GM18502 (cell line): ENCODE results near the gene CNDP2.
"Not testable (repeated sequence)": the region's sequence is repeated elsewhere in the genome, so short reads cannot be mapped to it uniquely, and the experiment has no call there.

Experiments
- ATAC-seq: cut with Tn5 transposase; IDR thresholded peaks from one replicate; pipeline ENCODE4 v1.9.1; 2021; ENCODE audit warnings: mild to moderate bottlenecking; ENCODE audit not compliant: unreplicated experiment, poor library complexity

Gene CNDP2

GRCh38 chr18:74498712-74499627 is 2.8 kb downstream of the CNDP2 start:
- ATAC-seq, result peak; percentile 39

DNA sequence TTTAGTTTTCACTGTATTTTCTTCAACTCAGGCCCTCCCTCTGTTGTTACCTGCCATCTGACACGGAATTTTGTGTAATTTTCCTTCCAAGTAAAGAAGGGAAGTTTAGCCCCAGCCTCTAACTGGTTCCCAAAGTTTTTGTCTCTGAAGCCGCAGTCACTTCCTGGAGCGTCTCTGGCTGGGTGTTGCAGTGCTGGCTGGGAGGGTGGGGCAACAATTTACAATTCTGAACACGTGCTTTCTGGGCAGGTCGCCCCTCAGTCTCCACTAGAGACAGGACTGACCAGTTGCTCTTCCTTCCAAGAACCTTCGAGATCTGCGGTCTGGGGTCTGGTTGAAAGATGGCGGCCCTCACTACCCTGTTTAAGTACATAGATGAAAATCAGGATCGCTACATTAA is 3.5 kb downstream of the CNDP2 start:
- ATAC-seq, result peak; percentile 45

DNA sequence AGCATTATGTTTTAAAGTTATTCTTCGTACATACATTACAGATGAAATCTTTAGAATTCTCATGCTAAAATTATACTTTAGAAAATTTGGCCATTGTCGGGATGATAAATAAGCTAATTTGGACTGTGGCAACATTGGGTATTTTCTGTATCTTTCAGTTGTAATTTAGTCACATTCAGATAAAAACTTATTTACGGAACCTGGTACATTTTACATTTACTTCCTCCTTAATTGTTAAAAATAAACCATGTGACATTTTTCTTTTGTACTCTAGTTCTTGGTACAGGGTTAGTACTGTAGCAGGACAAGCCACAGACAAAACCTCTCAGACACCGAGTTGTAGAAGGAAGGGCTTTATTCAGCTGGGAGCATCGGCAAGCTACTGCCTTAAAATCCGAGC is 4.2 kb downstream of the CNDP2 start:
- ATAC-seq, result no peak

DNA sequence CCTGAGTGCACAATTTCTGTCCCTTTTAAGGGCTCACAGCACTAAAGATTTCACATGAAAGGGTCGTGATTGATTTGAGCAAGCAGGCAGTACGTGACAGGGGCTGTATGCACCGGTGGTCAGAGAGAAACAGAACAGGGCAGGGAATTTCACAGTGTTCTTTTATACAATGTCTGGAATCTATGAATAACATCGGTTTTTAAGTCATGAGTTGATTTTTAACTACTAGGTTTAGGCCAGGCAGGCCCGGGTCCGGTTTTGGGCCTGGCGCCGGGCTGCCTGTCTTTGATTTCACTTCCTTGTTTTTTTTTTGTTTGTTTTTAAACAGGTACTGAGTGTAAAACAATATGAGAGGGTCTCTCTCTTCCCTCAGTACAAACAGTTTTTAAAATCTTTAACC is 4.6 kb downstream of the CNDP2 start:
- not testable (repeated sequence) for ATAC-seq

DNA sequence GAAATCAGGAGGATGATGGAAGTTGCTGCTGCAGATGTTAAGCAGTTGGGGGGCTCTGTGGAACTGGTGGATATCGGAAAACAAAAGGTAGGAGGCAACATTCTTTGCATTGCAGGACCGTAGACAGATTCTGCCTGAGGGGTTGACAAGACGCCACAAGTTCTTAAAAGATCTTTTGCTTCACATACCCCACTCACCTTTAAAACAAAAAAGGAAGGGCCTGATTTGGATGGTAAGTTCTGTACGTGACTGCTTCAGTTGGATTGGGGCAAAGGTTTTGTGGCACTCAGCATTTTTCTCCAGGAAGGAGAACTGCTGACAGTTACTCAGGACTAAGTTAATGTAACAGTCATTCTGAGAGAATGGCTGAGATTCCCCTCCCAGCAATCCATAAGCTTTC is 5.2 kb downstream of the CNDP2 start:
- no peak for ATAC-seq

DNA sequence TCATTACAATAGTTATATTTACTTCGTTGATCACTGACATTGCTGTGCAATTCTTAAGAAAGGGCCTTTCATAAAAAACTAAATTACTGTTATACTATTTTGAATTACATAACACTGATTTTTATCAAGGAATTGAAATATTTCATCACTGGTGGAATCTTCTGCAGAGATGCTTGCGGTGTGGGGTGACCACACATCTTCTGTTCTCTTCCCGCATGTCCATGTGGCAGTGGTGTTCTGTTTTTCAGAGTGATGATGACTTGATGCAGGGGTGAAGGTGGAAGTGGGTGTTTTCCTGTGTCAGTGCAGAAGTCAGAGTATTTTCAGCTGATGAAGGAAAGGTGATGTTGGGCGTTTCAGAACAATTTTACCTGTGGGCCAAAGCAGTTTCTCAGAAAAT is 7.0 kb downstream of the CNDP2 start:
- ATAC-seq, result no peak

- ATAC-seq, result no peak
These were observed 9.6 kb downstream of the CNDP2 start for GRCh38 chr18:74505776-74506175.

- ATAC-seq, result no peak
These were observed 10.4 kb downstream of the CNDP2 start for GRCh38 chr18:74506448-74507084.

DNA sequence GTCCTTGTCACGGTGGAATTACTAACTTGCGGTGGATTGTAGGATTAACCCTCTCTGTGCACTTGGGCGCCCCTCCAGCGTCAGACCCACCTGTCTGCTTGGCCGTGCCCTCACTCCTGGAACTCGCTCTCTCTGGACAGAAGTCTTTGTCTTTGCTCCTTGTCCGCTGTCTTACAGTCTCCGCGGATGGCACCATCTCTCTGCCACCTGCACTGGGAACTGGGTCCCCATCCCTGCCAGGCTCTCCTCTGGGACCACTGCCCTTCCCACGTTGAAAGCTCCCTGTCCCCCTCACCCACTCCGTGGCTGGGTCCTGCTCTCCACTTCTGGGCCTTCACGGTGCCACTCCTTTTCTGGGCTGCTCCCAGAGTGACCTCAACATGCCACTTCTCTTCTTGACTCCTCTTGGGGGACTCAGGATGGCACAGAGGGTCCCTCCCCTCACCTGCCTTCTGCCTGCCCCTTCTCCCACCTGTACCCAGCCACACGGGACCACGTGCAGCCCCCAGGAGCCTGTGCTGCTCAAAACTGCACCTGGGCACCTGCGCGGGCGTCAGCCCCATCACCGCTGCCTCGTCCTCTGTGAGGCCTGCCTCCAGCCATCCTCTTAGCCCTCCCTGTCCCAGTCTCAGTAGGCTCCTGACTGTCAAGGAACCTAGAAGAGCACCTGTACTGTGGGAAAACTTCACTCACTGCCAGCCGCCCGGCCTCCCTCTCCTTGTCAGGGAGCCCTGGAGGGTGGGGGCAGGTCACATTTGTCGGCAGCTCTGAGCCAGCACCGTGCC is 11.1 kb downstream of the CNDP2 start:
- ATAC-seq, result no peak

DNA sequence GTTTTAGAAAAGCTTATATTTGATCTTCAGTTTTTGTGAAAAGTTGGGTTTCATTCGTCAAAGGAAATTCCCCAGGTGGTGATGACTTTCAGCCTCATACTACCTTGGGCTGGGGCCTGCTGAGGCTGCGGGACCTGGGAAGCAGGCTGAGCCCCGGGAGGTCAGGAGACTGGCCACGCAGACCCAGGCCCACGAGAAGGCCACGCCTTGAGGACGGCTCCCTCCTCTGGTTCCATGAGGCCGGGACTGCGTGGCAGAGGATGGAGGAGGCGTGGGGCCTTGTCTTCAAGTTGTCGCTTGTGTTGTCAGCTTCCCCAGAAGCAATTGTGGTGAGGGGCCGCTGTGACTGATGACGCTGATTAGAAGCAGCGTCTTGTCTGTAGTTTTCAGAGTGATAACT is 11.8 kb downstream of the CNDP2 start:
- ATAC-seq, result no peak

DNA sequence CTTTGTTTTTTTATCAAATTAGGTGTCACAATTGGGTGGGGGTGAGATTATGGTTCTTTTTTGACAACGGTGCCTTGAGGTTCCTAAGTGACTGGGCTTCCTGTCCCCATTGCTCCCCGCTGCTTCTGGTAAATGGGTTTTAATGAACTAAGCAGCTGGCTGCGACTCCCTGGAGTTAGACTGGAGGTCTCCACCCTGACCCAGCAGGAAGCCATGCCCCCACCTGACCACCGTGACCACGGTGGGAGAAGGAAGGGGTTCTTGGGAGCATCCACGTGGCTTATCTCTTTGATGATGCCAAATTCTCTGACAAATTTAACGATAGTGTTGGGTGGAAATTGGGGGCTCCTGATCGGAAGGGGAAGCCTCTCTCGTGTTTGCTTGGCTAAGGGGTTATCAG is 12.2 kb downstream of the CNDP2 start:
- ATAC-seq, result no peak

- no peak for ATAC-seq
These were observed 12.7 kb downstream of the CNDP2 start for GRCh38 chr18:74508821-74509225.

DNA sequence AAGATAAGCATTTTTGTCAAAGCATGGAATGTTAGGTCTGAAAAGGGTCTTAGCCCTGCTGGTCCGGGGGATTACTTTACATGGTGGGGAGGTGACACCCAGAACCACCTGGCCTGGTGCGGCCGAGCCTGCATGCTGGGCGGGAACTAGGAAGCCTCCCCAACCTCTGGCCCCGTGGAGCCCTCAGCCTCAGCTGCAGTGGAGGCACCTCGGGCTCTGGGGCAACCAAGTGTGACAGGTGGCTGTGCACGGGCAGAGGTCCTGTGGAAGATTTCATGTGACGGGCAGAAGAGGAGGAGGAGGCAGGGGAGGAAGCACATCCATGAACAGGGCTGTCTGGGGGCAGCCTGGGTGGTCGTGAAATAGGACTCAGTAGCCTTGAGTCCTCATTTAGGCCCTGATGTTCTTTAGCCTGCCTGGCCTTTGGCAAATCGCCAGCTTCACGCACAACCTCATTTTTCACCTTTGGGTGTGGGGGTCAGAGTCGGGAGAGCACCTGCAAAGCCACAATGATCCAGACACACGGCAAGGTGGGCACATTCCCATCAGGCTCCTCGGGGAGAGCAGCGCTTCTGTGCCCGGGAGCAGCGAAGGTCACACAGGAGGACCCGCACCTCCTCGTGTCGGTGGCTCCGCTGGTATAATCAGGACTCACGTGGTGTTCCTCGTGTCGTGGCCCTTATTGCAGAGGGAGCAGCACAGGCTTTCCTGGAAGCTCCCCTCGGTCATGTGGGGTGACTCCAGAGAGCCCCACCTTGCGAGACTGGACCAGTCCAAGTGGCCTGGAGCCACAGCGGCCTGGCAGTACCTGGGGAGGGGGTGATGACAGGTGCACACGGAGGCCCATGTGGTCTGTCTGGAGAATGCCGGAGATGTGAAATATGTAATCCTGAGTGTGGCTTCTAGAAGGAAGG is 13.9 kb downstream of the CNDP2 start:
- ATAC-seq, result no peak

DNA sequence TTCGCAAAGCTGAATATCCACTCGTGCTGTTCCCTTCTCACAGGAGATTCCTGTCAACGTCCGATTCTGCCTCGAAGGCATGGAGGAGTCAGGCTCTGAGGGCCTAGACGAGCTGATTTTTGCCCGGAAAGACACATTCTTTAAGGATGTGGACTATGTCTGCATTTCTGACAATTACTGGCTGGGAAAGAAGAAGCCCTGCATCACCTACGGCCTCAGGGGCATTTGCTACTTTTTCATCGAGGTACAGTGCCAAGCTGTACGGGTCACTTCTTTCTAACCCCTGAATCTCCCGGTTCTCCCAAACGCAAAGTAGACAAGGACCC is 14.6 kb downstream of the CNDP2 start:
- no peak for ATAC-seq

- ATAC-seq, result no peak
These were observed 15.7 kb downstream of the CNDP2 start for GRCh38 chr18:74511823-74512222.

GRCh38 chr18:74512321-74513053 is 16.3 kb downstream of the CNDP2 start:
- ATAC-seq, result no peak

DNA sequence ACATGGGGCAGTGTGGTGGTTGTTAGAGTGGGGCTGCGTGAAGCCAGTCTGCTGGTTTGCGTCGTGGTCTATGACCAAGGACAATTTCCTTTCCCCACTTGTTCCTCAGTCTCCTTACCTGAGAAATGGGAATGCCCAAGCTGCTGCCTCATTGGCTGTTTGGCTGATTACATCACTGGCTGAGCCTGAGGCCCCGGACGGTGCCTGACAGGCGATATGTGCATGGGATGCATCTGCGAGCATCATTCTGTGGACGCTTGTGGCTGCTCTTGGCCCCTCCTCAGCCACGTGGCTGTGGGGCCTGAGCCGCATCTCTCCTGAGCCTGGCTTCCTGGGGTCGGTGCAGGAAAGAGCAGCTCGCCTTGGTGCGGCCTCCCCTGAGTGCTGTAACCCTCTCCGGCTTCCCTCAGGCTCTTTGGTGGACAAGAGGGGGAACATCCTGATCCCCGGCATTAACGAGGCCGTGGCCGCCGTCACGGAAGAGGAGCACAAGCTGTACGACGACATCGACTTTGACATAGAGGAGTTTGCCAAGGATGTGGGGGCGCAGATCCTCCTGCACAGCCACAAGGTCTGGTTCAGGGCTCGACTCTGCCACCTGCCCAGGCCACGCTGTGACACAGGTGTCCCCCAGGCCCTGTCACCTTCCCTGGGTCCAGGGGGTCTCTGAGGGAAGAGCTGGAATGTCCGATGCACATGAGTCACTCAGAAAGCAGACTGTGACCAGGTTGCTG is 17.2 kb downstream of the CNDP2 start:
- no peak for ATAC-seq

- ATAC-seq, result no peak
These were observed 17.7 kb downstream of the CNDP2 start for GRCh38 chr18:74513883-74514205.
